Measurements from ENCODE around the gene ABTB2.

Gene ABTB2

DNA sequence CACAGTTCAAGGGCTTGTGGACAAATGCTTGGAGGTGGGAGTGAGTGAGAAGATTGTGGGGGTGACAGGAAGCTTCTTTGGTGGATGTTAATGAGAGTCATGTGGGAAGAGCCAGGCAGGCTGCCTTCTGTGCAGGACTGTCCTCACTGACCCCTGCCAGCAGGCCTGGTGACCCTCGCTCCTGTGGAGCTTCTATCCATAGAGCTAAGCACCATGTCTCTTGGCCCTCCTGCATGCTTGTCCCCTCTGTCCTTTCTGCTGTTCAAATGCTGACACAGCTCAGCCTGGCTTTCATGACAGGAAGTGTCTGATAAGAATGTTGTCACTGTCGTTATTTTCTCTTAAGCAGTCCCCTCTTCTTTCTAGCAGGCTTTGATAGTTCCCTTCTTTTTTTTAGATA is 214.8 kb downstream of the ABTB2 start:
- no peak overlapping the region for H3K4me3 ChIP-seq (ENCODE audit: insufficient read depth, low read depth, low read length, poor library complexity, severe bottlenecking)
- no peak overlapping the region for H3K27ac ChIP-seq (ENCODE audit: insufficient read depth, low read length, poor library complexity, severe bottlenecking)
- DNase-seq = no peak
- H3K9me3 ChIP-seq (ENCODE audit: control insufficient read depth, low read length) = no peaks in the 10 kb centered on the region
- no peaks in the 10 kb centered on the region for H3K4me1 ChIP-seq (ENCODE audit: control insufficient read depth, insufficient read depth, low read length, poor library complexity, severe bottlenecking)
- H3K36me3 ChIP-seq (ENCODE audit: control insufficient read depth, insufficient read depth, low read length) = peaks cover 99% of the 10 kb centered on the region
- no peaks in the 10 kb centered on the region for H3K27me3 ChIP-seq (replicated peaks; ENCODE audit: control insufficient read depth, insufficient read depth, low read length, poor library complexity, severe bottlenecking)

- Histone ChIP-seq H3K9me3 (ENCODE audit: control insufficient read depth, low read length) (no peaks in the 10 kb centered on the region), H3K27ac (ENCODE audit: insufficient read depth, low read length, poor library complexity, severe bottlenecking) (no peak overlapping the region), H3K4me3 (ENCODE audit: insufficient read depth, low read depth, low read length, poor library complexity, severe bottlenecking) (no peak overlapping the region), H3K27me3 (replicated peaks; ENCODE audit: control insufficient read depth, insufficient read depth, low read length, poor library complexity, severe bottlenecking) (no peaks in the 10 kb centered on the region), H3K4me1 (ENCODE audit: control insufficient read depth, insufficient read depth, low read length, poor library complexity, severe bottlenecking) (no peaks in the 10 kb centered on the region), H3K36me3 (ENCODE audit: control insufficient read depth, insufficient read depth, low read length) (peaks cover 89% of the 10 kb centered on the region)
- no peak for DNase-seq
Observed at GRCh38 chr11:34140149-34140548, 217.7 kb downstream of the ABTB2 start.

- Histone ChIP-seq H3K36me3 (ENCODE audit: control insufficient read depth, insufficient read depth, low read length) (peaks cover 88% of the 10 kb centered on the region), H3K9me3 (ENCODE audit: control insufficient read depth, low read length) (no peaks in the 10 kb centered on the region), H3K4me3 (ENCODE audit: insufficient read depth, low read depth, low read length, poor library complexity, severe bottlenecking) (no peak overlapping the region), H3K4me1 (ENCODE audit: control insufficient read depth, insufficient read depth, low read length, poor library complexity, severe bottlenecking) (no peaks in the 10 kb centered on the region), H3K27ac (ENCODE audit: insufficient read depth, low read length, poor library complexity, severe bottlenecking) (no peak overlapping the region), H3K27me3 (replicated peaks; ENCODE audit: control insufficient read depth, insufficient read depth, low read length, poor library complexity, severe bottlenecking) (no peaks in the 10 kb centered on the region)
- no peak for DNase-seq
Observed at GRCh38 chr11:34139346-34139745, 218.5 kb downstream of the ABTB2 start.

DNA sequence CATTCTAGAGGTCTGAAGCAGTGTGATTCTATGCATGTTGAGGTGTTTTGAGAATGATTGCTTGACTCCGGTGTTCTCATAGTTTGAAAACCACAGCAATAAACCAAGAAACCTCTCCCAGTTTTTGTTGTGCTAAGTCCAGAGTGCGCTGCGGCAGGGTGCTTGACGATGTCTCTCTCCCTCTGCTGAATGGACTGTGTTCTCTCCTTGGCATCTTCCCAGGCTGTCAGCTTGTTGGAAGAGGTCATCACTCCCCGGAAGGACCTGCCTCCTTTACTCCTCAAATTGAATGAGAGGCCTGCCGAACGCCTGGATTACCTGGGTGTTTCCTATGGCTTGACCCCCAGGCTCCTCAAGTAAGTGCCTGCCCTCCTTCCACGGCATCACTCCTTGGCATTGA is 221.4 kb downstream of the ABTB2 start:
- Histone ChIP-seq H3K36me3 (ENCODE audit: control insufficient read depth, insufficient read depth, low read length) (peaks cover 85% of the 10 kb centered on the region), H3K9me3 (ENCODE audit: control insufficient read depth, low read length) (no peaks in the 10 kb centered on the region), H3K27me3 (replicated peaks; ENCODE audit: control insufficient read depth, insufficient read depth, low read length, poor library complexity, severe bottlenecking) (no peaks in the 10 kb centered on the region), H3K4me1 (ENCODE audit: control insufficient read depth, insufficient read depth, low read length, poor library complexity, severe bottlenecking) (no peaks in the 10 kb centered on the region), H3K27ac (ENCODE audit: insufficient read depth, low read length, poor library complexity, severe bottlenecking) (no peak overlapping the region), H3K4me3 (ENCODE audit: insufficient read depth, low read depth, low read length, poor library complexity, severe bottlenecking) (no peak overlapping the region)
- DNase-seq = no peak

DNA sequence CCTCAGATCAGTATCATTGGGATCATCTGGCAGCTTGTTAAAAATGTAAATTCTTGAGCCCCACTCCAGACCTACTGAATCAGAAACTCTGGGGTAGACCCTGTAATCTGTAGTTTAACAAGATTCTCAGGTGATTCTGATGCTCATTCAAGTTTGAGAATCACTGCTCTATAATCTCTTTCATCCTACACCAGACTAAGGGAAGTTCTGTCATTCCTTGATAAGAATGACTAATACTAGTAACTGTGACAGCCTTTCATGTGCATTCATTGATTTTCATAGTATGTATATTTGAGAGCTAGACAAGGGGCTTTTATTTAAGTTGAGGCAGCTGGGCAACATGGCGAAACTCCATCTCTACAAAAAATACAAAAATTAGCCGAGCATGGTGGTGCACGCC is 222.4 kb downstream of the ABTB2 start:
- Histone ChIP-seq H3K4me1 (ENCODE audit: control insufficient read depth, insufficient read depth, low read length, poor library complexity, severe bottlenecking) (no peaks in the 10 kb centered on the region), H3K4me3 (ENCODE audit: insufficient read depth, low read depth, low read length, poor library complexity, severe bottlenecking) (no peak overlapping the region), H3K36me3 (ENCODE audit: control insufficient read depth, insufficient read depth, low read length) (peaks cover 85% of the 10 kb centered on the region), H3K27ac (ENCODE audit: insufficient read depth, low read length, poor library complexity, severe bottlenecking) (no peak overlapping the region), H3K27me3 (replicated peaks; ENCODE audit: control insufficient read depth, insufficient read depth, low read length, poor library complexity, severe bottlenecking) (no peaks in the 10 kb centered on the region), H3K9me3 (ENCODE audit: control insufficient read depth, low read length) (no peaks in the 10 kb centered on the region)
- DNase-seq = no peak

GRCh38 chr11:34134765-34135164 is 223.0 kb downstream of the ABTB2 start:
- Histone ChIP-seq H3K27me3 (replicated peaks; ENCODE audit: control insufficient read depth, insufficient read depth, low read length, poor library complexity, severe bottlenecking) (no peaks in the 10 kb centered on the region), H3K4me1 (ENCODE audit: control insufficient read depth, insufficient read depth, low read length, poor library complexity, severe bottlenecking) (no peaks in the 10 kb centered on the region), H3K9me3 (ENCODE audit: control insufficient read depth, low read length) (no peaks in the 10 kb centered on the region), H3K27ac (ENCODE audit: insufficient read depth, low read length, poor library complexity, severe bottlenecking) (no peak overlapping the region), H3K4me3 (ENCODE audit: insufficient read depth, low read depth, low read length, poor library complexity, severe bottlenecking) (no peak overlapping the region), H3K36me3 (ENCODE audit: control insufficient read depth, insufficient read depth, low read length) (peaks cover 85% of the 10 kb centered on the region)
- DNase-seq = no peak

DNA sequence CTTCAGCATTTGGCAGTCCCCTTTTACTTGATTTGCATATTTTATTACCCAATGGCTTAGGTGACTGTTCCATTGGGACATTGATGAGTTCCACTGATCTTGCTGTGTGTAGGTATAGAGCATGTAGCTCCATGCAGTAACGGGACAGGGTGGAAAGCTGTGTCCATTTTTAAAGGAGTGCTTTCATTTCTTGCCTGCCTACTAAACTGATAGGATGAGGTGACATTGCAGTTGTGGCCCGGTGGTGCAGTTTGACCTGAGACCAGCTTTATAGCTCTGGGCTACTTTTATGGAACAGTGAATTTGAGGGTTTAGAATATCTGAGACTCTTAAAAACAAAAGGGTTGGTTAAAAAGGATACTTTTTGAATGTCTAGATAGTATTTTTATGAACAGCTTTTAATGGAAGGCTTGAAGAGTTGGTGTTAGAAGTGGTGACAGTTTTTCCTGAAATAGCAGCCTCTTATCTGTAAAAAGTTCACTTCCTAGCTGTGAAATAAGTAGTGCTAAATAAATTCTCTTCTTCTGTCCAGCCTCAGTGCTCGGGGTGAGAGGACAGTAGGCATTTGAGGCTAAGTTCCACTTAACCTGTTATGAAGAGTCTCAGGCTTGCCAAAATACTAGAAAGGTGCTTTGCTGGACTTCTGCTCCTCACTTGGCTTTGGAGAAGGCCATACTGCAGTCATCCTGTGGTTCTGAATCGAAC is 225.4 kb downstream of the ABTB2 start:
- Histone ChIP-seq H3K27me3 (replicated peaks; ENCODE audit: control insufficient read depth, insufficient read depth, low read length, poor library complexity, severe bottlenecking) (no peaks in the 10 kb centered on the region), H3K4me1 (ENCODE audit: control insufficient read depth, insufficient read depth, low read length, poor library complexity, severe bottlenecking) (no peaks in the 10 kb centered on the region), H3K36me3 (ENCODE audit: control insufficient read depth, insufficient read depth, low read length) (peaks cover 75% of the 10 kb centered on the region), H3K27ac (ENCODE audit: insufficient read depth, low read length, poor library complexity, severe bottlenecking) (no peak overlapping the region), H3K9me3 (ENCODE audit: control insufficient read depth, low read length) (no peaks in the 10 kb centered on the region), H3K4me3 (ENCODE audit: insufficient read depth, low read depth, low read length, poor library complexity, severe bottlenecking) (no peak overlapping the region)
- no peak for DNase-seq

DNA sequence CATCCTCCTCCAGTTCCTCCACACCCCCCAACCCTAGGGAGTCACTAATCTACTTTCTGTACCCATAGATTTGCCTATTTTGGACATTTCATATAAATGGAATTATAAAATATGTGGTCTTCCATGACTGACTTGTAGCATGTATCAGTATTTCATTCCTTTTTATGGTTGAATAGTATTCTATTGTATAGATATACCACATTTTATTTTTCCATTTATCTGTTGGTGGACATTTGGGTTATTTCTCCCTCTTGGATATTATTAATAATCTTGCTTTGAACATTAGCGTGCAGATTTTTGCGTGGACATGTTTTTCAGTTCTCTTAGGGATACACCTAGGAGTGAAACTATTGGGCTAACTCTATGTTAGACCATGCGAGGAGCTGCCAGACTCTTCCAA is 229.0 kb downstream of the ABTB2 start:
- Histone ChIP-seq H3K4me3 (ENCODE audit: insufficient read depth, low read depth, low read length, poor library complexity, severe bottlenecking) (no peak overlapping the region), H3K4me1 (ENCODE audit: control insufficient read depth, insufficient read depth, low read length, poor library complexity, severe bottlenecking) (no peaks in the 10 kb centered on the region), H3K9me3 (ENCODE audit: control insufficient read depth, low read length) (no peaks in the 10 kb centered on the region), H3K27ac (ENCODE audit: insufficient read depth, low read length, poor library complexity, severe bottlenecking) (no peak overlapping the region), H3K36me3 (ENCODE audit: control insufficient read depth, insufficient read depth, low read length) (peaks cover 82% of the 10 kb centered on the region), H3K27me3 (replicated peaks; ENCODE audit: control insufficient read depth, insufficient read depth, low read length, poor library complexity, severe bottlenecking) (no peaks in the 10 kb centered on the region)
- no peak for DNase-seq

DNA sequence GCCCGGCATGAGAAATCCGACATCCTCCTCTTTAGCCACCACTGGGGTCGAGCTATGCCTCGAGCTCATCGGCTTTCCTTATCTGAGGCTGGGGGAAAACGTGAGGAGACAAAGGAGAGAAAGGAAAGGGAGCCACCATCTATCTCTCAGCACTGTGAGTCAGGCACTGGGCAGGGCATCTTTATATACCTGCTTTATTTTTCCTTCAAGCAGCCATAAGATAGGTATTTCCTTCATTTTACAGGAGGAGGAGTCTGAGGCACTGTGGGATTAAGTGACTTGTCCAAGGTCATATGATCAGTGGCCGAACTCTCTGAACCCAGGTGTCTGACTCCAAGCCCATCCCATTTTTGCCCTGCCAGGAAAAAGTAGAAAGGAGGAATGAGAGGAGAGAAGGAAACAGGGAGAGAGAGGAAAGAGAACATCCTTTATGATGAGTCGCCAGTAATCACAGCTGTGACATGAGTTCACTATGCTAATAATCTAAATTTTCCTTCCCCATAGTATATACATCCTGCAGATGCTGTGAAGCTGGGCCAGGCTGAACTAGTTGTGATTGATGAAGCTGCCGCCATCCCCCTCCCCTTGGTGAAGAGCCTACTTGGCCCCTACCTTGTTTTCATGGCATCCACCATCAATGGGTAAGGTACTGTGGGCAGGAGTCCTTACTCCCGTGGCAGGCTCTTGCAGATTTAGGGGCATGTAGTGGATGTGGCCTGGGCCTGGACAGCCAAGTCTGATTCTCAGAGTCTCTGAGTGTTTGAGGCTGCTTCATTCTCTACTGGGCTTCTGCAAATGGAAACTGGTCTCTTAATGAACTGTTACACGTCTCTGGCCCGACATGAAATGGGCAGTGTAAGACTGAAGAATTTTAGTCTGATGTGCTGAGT is 230.6 kb downstream of the ABTB2 start:
- DNase-seq = no peak
- peaks cover 83% of the 10 kb centered on the region for H3K36me3 ChIP-seq (ENCODE audit: control insufficient read depth, insufficient read depth, low read length)

More for the DNA sequence above, 230.6 kb downstream of the ABTB2 start:
- H3K27me3 ChIP-seq (replicated peaks; ENCODE audit: control insufficient read depth, insufficient read depth, low read length, poor library complexity, severe bottlenecking) = no peaks in the 10 kb centered on the region
- no peak overlapping the region for H3K4me3 ChIP-seq (ENCODE audit: insufficient read depth, low read depth, low read length, poor library complexity, severe bottlenecking)
- H3K4me1 ChIP-seq (ENCODE audit: control insufficient read depth, insufficient read depth, low read length, poor library complexity, severe bottlenecking) = no peaks in the 10 kb centered on the region
- no peak overlapping the region for H3K27ac ChIP-seq (ENCODE audit: insufficient read depth, low read length, poor library complexity, severe bottlenecking)
- H3K9me3 ChIP-seq (ENCODE audit: control insufficient read depth, low read length) = no peaks in the 10 kb centered on the region
